Ascending aorta (tissue), 2 donors: Measurements from ENCODE around the gene BOLA2. TPM values are rescaled to one million over a fixed set of nuclear protein-coding genes. Genes with fewer than 3 reads are reported as not detected.
"Not testable (repeated sequence)": the region's sequence is repeated elsewhere in the genome, so short reads cannot be mapped to it uniquely, and the experiment has no call there.

ENCODE experiments used
- DNase-seq, 2 donors: peaks; one replicate each; pipeline ENCODE4 v3.0.0-alpha.2; 2019; ENCODE audit warnings: low spot score in 2 of 2
- H3K27ac ChIP-seq, 2 donors: fragments of 200-600 bp; sonication (generic); one replicate each; pipeline ENCODE4 v1.5.1; 2016 to 2017; ENCODE audit warnings: mild to moderate bottlenecking in 1 of 2
- H3K27me3 ChIP-seq: fragments of 200-600 bp; sonication (generic); one replicate; pipeline ENCODE4 v1.5.1; 2017
- H3K36me3 ChIP-seq, 2 donors: fragments of 200-600 bp; sonication (generic); one replicate each; pipeline ENCODE4 v1.5.1; 2016
- H3K4me1 ChIP-seq, 2 donors: fragments of 200-600 bp; sonication (generic); one replicate each; pipeline ENCODE4 v1.5.1; 2016 to 2017; ENCODE audit warnings: mild to moderate bottlenecking in 1 of 2
- H3K4me3 ChIP-seq, 2 donors: fragments of 200-600 bp; sonication (generic); one replicate each; pipeline ENCODE4 v1.5.1; 2016 to 2017; ENCODE audit warnings: mild to moderate bottlenecking in 1 of 2
- H3K9me3 ChIP-seq, 2 donors: fragments of 200-600 bp; sonication (generic); one replicate each; pipeline ENCODE4 v1.5.1; 2016
- intact Hi-C: fragments of 100-400 bp; cut with DNase I; formaldehyde crosslinking; loops from one replicate; pipeline ENCODE4 v1.15.1; 2023
- total RNA-seq: library from RNA; depleted of rRNA; stranded (reverse); fragments of >200 nt; gene quantifications from one replicate; pipeline ENCODE4 v1.1.0, GENCODE V29; 2016

Gene BOLA2
- total RNA-seq, 1 donor from 2014 or later = 2.4 TPM

GRCh38 chr16:29423587-29423986, 30.6 kb downstream of the BOLA2 start:
- intact Hi-C loops = not testable (repeated sequence)

GRCh38 chr16:29405249-29405648, 48.9 kb downstream of the BOLA2 start:
- H3K4me1 ChIP-seq, H3K4me3 ChIP-seq, H3K36me3 ChIP-seq, H3K9me3 ChIP-seq, H3K27me3 ChIP-seq, intact Hi-C loops: not testable (repeated sequence)
- peak in 1 of 2 donors; percentile 60 for DNase-seq
- H3K27ac ChIP-seq = peak overlapping the region in 1 of 2 donors; percentile 6

More at GRCh38 chr16:29423587-29423986, 30.6 kb downstream of the BOLA2 start:
- not testable (repeated sequence) for H3K9me3 ChIP-seq, DNase-seq, H3K27me3 ChIP-seq, H3K36me3 ChIP-seq, H3K27ac ChIP-seq, H3K4me1 ChIP-seq, H3K4me3 ChIP-seq

Other genes with a start within 250 kb of the BOLA2 start
- gene NPIPB11, start 47.6 kb downstream of the BOLA2 start, total RNA-seq = 0.21 TPM
- gene SLX1B, start 182 bp upstream of the BOLA2 start, total RNA-seq = 35.9 TPM
- 20.9 TPM for gene SULT1A4, start 5.6 kb upstream of the BOLA2 start, total RNA-seq
- 43.2 TPM for gene NPIPB12, start 52.1 kb upstream of the BOLA2 start, total RNA-seq
- gene SPN, start 208.9 kb upstream of the BOLA2 start, total RNA-seq = 10.3 TPM
- 5.7 TPM for gene QPRT, start 224.8 kb upstream of the BOLA2 start, total RNA-seq